Transverse colon (tissue), 4 donors: ENCODE measurements around the gene AMFR. TPM values are rescaled to one million over a fixed set of nuclear protein-coding genes. Genes with fewer than 3 reads are reported as not detected.

Experiments
- DNase-seq: peaks from one replicate; pipeline ENCODE4 v3.0.0-alpha.2; 2019
- H3K27ac ChIP-seq, 4 donors: fragments of 200-600 bp; sonication (generic); 2 replicates each; pipeline ENCODE4 v1.5.1; 2016 to 2018; ENCODE audit warnings: inconsistent platforms in 4 of 4
- H3K27me3 ChIP-seq: fragments of 200-600 bp; sonication (generic); 2 replicates; pipeline ENCODE4 v1.5.1; 2017; ENCODE audit warnings: inconsistent platforms
- H3K36me3 ChIP-seq, 4 donors: fragments of 200-600 bp; sonication (generic); 2 replicates each; pipeline ENCODE4 v1.5.1; 2017 to 2019; ENCODE audit warnings: inconsistent platforms in 4 of 4
- H3K4me1 ChIP-seq, 4 donors: fragments of 200-600 bp; sonication (generic); 2 replicates each; pipeline ENCODE4 v1.5.1; 2017 to 2020; ENCODE audit warnings: inconsistent platforms in 4 of 4
- H3K4me3 ChIP-seq, 4 donors: fragments of 200-600 bp; sonication (generic); 1 replicate in 1 of 4; 2 replicates in 3 of 4; pipeline versions ENCODE4 v1.5.1 to v1.6.1; 2017 to 2019; ENCODE audit warnings: inconsistent platforms in 4 of 4
- H3K9me3 ChIP-seq, 2 donors: fragments of 200-600 bp; sonication (generic); 2 replicates each; pipeline ENCODE4 v1.5.1; 2017 to 2019; ENCODE audit warnings: inconsistent platforms in 2 of 2
- EP300 ChIP-seq: sonication (generic); formaldehyde crosslinking; IDR thresholded peaks from one replicate; pipeline ENCODE4 v1.6.1; 2017; ENCODE audit warnings: antibody characterized with exemption, low read depth
- POLR2A ChIP-seq: fragments of 450-650 bp; IDR thresholded peaks from one replicate; pipeline ENCODE4 v1.6.1; 2016; ENCODE audit warnings: antibody characterized with exemption, mild to moderate bottlenecking, moderate library complexity
- POLR2AphosphoS5 ChIP-seq, 3 donors: sonication (generic); formaldehyde crosslinking; IDR thresholded peaks; one replicate each; pipeline ENCODE4 v1.6.1; 2016; ENCODE audit warnings: antibody characterized with exemption in 3 of 3
- WGBS, 2 donors: methylation state at CpG; one replicate each; pipeline ENCODE4 v1.1.5; 2018; ENCODE audit warnings: low coverage in 1 of 2; 5-methylcytosine and 5-hydroxymethylcytosine counted together
- in situ Hi-C, 4 donors: fragments of 200-750 bp; cut with MboI; loops; one replicate each; pipeline versions ENCODE4 v1.15.0 to v1.15.1; 2017; ENCODE audit warnings: low sequenced_read_pairs in 3 of 4, low pct_ligation_motif_present in 1 of 4, low pct_unique_long_range_greater_than_20kb in 1 of 4
- intact Hi-C: fragments of 100-400 bp; cut with DNase I; formaldehyde crosslinking; loops from one replicate; pipeline ENCODE4 v1.15.1; 2023; ENCODE audit warnings: low total_unique reads
- total RNA-seq, 4 donors: library from RNA; depleted of rRNA; stranded (reverse); fragments of >200 nt; gene quantifications; one replicate each; pipeline ENCODE4 v1.1.0, GENCODE V29; 2016
- TF ChIP-seq, protein P1 (sequence below), 5 experiments: fragments of 200-600 bp in 3 of 5; fragments of 450-650 bp in 2 of 5; sonication (generic) in 3 of 5; IDR thresholded peaks; 1 replicate in 2 of 5; 2 replicates in 3 of 5; pipeline ENCODE4 v1.5.1; 2016 to 2017; ENCODE audit warnings: antibody characterized with exemption in 5 of 5, inconsistent platforms in 3 of 5, mild to moderate bottlenecking in 2 of 5, moderate library complexity in 1 of 5

The AMFR gene
- total RNA-seq, 4 donors from 2014 or later: 60.7 to 156 (median 114) TPM

DNA sequence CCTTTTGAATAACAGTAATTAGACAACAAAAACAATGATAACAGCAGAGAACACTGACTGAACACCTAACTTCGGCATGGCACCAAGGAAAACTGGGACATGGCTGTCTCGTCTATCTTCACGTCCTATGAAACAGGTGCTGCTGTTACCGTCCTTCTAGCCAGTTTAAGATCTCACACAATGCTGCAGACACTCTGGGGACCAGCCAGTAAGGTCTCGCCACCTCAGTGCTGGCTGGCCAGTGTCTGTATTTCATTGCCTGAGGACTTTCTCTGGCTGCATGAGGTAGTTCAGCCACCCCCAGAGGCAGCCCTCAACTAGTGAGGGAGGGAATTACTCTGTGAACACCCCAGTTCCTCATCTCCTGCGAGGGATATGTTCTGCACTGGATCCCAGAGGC lies 57.6 kb downstream of the AMFR start:
- peaks cover 0 to 25% (median 12%) of the 10 kb centered on the region in 4 donors for H3K36me3 ChIP-seq
- no peaks in the 10 kb centered on the region for H3K9me3 ChIP-seq
- H3K27me3 ChIP-seq: no peaks in the 10 kb centered on the region
- 94 to 100% methylated on average over 1 to 6 of the region's 6 CpGs for WGBS, 2 donors
- TF ChIP-seq EP300 (no peak), POLR2A (no peak)
- TF ChIP-seq, protein P1, sequence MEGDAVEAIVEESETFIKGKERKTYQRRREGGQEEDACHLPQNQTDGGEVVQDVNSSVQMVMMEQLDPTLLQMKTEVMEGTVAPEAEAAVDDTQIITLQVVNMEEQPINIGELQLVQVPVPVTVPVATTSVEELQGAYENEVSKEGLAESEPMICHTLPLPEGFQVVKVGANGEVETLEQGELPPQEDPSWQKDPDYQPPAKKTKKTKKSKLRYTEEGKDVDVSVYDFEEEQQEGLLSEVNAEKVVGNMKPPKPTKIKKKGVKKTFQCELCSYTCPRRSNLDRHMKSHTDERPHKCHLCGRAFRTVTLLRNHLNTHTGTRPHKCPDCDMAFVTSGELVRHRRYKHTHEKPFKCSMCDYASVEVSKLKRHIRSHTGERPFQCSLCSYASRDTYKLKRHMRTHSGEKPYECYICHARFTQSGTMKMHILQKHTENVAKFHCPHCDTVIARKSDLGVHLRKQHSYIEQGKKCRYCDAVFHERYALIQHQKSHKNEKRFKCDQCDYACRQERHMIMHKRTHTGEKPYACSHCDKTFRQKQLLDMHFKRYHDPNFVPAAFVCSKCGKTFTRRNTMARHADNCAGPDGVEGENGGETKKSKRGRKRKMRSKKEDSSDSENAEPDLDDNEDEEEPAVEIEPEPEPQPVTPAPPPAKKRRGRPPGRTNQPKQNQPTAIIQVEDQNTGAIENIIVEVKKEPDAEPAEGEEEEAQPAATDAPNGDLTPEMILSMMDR (IDR thresholded peaks at IDR 0.05): no peak
- no peak overlapping the region for H3K4me3 ChIP-seq
- H3K4me1 ChIP-seq: peaks cover 0 to 15% (median 6%) of the 10 kb centered on the region in 4 donors
- intact Hi-C loops: no loop called here
- DNase-seq: no peak
- in situ Hi-C loops: no loop called here
- H3K27ac ChIP-seq: no peak overlapping the region

GRCh38 chr16:56366945-56367344 lies 58.4 kb downstream of the AMFR start:
- intact Hi-C loops: no loop called here
- H3K9me3 ChIP-seq: no peaks in the 10 kb centered on the region
- TF ChIP-seq POLR2A (no peak), EP300 (no peak), POLR2AphosphoS5 (IDR thresholded peaks at IDR 0.05) (no peak)
- TF ChIP-seq, protein P1 (IDR thresholded peaks at IDR 0.05): no peak
- H3K36me3 ChIP-seq: peaks cover 0 to 29% (median 13%) of the 10 kb centered on the region in 4 donors
- H3K27me3 ChIP-seq: no peaks in the 10 kb centered on the region
- no peak for DNase-seq
- H3K4me3 ChIP-seq: no peak overlapping the region
- WGBS, 2 donors: 95% methylated on average over 9 of the region's 9 CpGs; no CpG with 5 or more reads in 1 of the 2 donors
- peaks cover 0 to 15% (median 6%) of the 10 kb centered on the region in 4 donors for H3K4me1 ChIP-seq
- in situ Hi-C loops: no loop called here
- H3K27ac ChIP-seq: no peak overlapping the region

DNA sequence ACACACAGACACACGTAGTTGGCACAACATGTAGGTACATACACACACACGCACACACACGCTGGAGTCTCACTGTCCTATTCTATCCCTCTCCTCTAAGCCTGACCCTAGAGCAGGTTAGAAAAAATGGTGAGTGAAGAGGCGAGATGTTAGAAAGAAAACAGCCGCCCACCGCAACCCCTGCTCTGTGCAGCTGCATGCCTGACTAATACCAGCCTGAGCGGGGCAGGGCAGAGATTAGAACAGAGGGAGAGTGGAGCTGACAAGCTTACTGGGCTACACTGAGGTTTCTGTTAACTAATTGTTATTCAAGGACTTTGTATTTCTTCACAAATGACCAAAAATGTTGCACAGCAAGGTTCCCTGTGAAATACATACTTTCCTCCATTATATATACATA lies 59.8 kb downstream of the AMFR start:
- Histone ChIP-seq H3K4me1 (peaks cover 0 to 4% (median under 1%) of the 10 kb centered on the region in 4 donors), H3K27me3 (no peaks in the 10 kb centered on the region), H3K4me3 (no peak overlapping the region), H3K36me3 (peaks cover 0 to 29% (median 13%) of the 10 kb centered on the region in 4 donors), H3K9me3 (no peaks in the 10 kb centered on the region), H3K27ac (no peak overlapping the region)
- 80 to 100% methylated on average over 4 to 7 of the region's 7 CpGs for WGBS, 2 donors
- TF ChIP-seq POLR2AphosphoS5 (IDR thresholded peaks at IDR 0.05) (no peak), POLR2A (no peak), EP300 (no peak)
- TF ChIP-seq, protein P1 (IDR thresholded peaks at IDR 0.05): no peak
- in situ Hi-C loops (no loop called here), intact Hi-C loops (no loop called here)
- DNase-seq: no peak

- 92 to 100% methylated on average over 4 to 8 of the region's 8 CpGs for WGBS, 2 donors
- intact Hi-C loops: no loop called here
- peaks cover 0 to 29% (median 13%) of the 10 kb centered on the region in 4 donors for H3K36me3 ChIP-seq
Measured at GRCh38 chr16:56364865-56365264, 60.5 kb downstream of the AMFR start.

More at GRCh38 chr16:56364865-56365264, 60.5 kb downstream of the AMFR start:
- Histone ChIP-seq H3K27ac (no peak overlapping the region), H3K4me1 (no peaks in the 10 kb centered on the region), H3K27me3 (no peaks in the 10 kb centered on the region), H3K4me3 (no peak overlapping the region), H3K9me3 (no peaks in the 10 kb centered on the region)
- TF ChIP-seq, protein P1 (IDR thresholded peaks at IDR 0.05): no peak
- TF ChIP-seq POLR2A (no peak), EP300 (no peak), POLR2AphosphoS5 (IDR thresholded peaks at IDR 0.05) (no peak)
- in situ Hi-C loops: no loop called here
- DNase-seq: no peak
